NCI-H128 (cell line): ENCODE measurements around the gene SLC25A43.

ENCODE experiments used
- DNase-seq: peaks from one replicate; lab custom pipeline; 2025; ENCODE audit not compliant: unreplicated experiment; lab: John Stamatoyannopoulos, UW

SLC25A43 gene

DNA sequence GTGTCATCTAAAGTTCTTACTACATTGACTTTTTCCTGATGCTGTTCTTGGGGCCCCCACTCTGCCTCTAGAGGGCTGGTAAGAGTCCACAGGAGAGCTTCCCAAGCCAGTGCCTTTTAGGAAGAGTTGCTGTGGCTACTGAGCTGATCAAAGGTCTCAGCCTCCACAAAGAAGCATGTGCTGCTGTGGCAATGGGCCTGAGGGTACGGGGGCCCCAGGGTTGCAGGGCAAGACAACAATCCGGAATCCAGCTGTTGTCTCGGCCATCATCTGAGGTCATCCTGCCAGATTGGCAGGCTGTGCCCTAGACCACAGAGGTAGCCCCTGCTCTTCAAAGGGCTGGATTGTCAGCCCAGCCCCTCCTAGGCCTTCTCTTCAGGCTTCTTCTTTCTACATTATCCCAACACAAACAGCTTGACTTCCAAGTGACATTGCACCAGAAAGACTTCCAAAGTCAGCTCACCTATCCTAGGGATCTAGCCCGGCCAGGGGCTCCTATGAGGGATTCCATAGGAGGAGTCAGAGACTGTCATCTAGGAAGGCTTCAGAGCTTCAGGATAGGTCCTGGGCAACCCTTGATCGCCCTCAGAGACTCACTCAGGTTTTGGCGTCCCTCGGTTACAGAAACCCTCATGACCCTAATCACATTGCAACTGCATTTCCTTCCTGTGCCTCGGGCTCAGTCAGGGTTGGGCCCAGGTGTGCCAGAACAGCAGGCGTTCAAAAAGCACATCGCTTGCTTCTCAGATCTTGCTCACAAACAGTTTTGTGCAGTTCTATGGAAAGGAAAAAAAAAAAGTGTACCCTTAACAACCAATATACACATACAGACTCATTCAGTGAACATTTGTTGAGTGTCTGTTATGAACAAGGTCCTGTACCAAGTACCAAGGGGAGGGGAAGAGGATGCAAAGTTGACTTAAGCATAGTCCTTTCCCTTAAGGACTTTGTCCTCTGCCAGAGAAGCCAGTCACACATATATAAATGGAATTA, 96.9 kb downstream of the SLC25A43 start:
- no peak for DNase-seq

DNA sequence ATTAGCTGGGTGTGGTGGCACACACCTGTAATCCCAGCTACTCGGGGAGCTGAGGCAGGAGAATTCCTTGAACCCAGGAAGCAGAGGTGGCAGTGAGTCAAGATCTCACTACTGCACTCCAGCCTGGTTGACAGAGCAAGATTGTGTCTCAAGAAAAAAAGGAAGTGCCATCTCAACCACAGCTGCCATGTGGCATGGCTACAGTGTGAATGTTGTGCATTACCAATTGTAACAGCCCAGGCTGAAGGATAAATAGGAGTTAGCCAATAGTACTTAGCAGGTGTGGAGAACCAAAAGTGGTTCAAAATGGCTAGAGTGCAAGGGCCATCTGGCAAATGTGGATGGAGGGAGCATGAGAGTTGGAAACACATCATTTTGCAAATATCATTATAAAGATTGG, 98.0 kb downstream of the SLC25A43 start:
- no peak for DNase-seq

DNA sequence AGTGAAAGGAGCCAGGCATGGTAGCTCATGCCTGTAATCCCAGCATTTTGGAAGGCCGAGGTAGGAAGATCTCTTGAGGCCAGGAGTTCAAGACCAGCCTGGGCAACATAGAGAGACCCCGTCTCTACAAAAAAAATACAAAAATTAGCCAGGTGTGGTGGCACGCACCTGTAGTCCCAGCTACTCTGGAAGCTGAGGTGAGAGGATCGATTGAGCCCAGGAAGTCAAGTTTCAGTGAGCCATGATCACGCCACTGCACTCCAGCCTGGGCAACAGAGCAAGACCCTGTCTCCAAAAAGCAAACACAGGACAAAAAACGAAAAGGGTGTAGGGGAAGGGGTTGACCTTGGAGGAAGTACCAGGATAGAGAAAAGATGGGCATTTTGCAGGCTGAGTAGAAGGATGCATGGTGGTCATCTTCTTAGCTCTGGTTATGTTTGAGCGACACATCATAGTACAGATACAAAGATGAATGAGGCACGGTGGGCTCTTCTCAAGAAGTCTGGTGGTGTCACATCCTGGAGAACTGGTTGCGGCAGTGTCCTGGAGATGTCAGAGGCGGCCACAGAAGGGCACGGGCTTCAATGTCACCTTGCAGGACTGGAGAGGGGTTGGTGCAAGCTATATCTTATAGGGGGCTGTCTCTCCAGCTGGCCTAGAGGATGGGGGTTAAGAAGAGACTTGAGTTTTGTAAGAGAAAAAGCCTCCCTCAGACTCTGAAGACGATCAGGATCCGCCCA, 101.1 kb downstream of the SLC25A43 start:
- DNase-seq, result no peak

DNA sequence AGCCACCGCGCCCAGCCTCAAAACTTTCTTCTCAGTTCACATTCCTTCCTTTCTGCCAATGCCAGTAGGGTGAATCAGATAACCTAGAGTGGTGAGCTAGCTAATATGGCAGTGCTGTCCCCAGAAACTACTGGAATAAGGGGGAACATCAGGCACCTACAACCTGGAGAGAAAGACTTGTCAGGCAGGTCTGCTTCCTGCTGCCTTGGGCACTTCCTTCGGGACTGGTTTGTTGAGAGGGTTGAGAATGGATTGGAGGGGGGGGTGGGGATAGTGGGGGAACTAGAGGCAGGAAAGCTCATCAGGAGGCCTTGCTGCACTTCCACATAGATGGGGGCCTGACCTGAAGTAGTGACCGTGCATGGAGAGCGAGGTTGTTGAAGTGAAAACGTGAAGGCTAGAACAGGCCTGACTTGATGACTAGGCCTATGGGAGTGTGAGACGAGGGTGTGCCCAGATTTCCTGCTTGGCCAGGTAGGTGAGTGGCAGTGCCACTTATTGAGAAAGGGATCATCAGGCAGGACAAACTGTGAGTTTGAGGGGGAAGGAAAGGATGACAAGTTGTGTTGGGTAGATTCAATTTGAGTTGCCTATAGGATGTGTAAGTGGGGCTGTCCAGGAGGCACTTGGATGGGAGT, 102.5 kb downstream of the SLC25A43 start:
- no peak for DNase-seq

DNA sequence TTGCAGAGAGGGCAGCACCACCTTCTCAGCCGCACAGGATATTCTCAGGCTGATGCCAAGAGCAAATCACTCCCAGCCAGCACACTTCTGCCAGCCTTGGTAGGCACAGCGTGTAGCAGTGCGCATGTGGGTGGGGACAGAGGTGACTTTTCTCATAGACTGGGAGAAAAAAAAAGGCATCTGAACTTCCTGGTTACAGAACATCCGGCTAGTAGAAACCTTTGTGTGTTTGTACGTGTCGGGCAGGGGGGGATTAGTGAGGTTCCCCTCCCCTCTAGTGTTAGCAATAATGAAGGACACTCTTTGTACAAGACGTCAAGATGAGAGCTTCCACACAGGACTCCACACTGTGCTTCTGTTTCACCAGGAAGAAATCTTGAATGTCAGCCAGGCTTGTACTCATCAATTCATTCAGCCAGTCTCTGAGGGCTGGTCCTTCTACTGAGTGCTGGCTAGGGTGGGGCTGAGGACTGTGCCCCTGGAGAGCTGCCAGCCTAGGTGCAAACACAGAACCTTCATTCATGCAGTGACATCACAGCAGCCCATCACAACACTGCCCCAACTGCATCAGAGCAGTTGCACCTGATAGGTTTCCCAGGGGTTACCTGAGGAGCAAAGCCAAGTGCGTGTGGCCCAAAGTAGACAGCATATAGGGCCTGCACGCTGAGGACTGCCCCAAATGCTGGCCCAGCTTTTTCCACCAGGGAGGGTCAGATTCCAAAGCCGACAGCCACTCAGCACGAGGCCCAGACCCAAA, 103.8 kb downstream of the SLC25A43 start:
- DNase-seq, result peak; percentile 27

DNA sequence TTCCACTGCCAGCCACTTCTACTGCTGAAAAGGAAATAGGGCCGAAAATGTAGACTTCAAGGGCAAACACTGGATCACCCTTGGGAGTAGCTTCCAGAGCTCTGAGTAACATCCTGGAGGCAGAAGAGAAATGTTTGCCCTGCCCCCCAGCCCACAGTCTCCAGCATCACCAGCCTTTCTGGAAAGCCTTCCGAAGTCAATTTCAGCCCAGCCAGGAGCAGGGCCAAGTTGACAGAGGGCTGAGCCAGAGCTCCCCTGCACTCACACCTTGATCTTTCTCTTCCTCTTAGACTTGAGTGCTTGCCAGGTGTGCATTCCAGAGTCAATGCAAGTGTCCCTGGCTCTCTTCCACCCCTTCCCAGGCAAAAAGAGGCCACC, 104.3 kb downstream of the SLC25A43 start:
- DNase-seq, result no peak
